Astrocyte of the spinal cord (primary cell): Measurements from ENCODE around the gene SMPD3.

Source experiments
- DNase-seq: peaks from one replicate; pipeline ENCODE4 v3.0.0; 2011; ENCODE audit warnings: low read depth, low spot score
- H3K4me3 ChIP-seq: 2 replicates; pipeline ENCODE4 v1.5.1; 2011; ENCODE audit warnings: low read depth, mild to moderate bottlenecking, low read length, moderate library complexity
- CTCF ChIP-seq: IDR thresholded peaks from 2 replicates; pipeline ENCODE4 v1.5.1; 2012; ENCODE audit warnings: low read depth, mild to moderate bottlenecking, low read length, inconsistent platforms
- in situ Hi-C: cut with HindIII; loops from 2 replicates; pipeline ENCODE4 v1.10.0; 2017; ENCODE audit warnings: low sequenced_read_pairs

Gene SMPD3

GRCh38 chr16:68395815-68396214, 52.5 kb downstream of the SMPD3 start:
- in situ Hi-C loops: no loop called here
- TF ChIP-seq CTCF: no peak
- no peak overlapping the region for H3K4me3 ChIP-seq
- DNase-seq: no peak

GRCh38 chr16:68395167-68395786, 53.0 kb downstream of the SMPD3 start:
- DNase-seq: no peak
- in situ Hi-C loops: no loop called here
- H3K4me3 ChIP-seq: no peak overlapping the region
- no peak for TF ChIP-seq CTCF

- no peak for DNase-seq
- TF ChIP-seq CTCF: no peak
- in situ Hi-C loops: no loop called here
- H3K4me3 ChIP-seq: no peak overlapping the region
Measured at GRCh38 chr16:68393333-68393732, 55.0 kb downstream of the SMPD3 start.

GRCh38 chr16:68389750-68390371, 58.4 kb downstream of the SMPD3 start:
- in situ Hi-C loops: no loop called here
- no peak for DNase-seq
- no peak overlapping the region for H3K4me3 ChIP-seq
- TF ChIP-seq CTCF: no peak

- H3K4me3 ChIP-seq: no peak overlapping the region
- in situ Hi-C loops: no loop called here
- TF ChIP-seq CTCF: no peak
- no peak for DNase-seq
Measured at GRCh38 chr16:68389006-68389405, 59.3 kb downstream of the SMPD3 start.

GRCh38 chr16:68388124-68388523, 60.2 kb downstream of the SMPD3 start:
- DNase-seq: no peak
- H3K4me3 ChIP-seq: no peak overlapping the region
- no peak for TF ChIP-seq CTCF
- in situ Hi-C loops: no loop called here
